HepG2 (cell line): Measurements from ENCODE around the gene POLE4. TPM values are rescaled to one million over a fixed set of nuclear protein-coding genes. Genes with fewer than 3 reads are reported as not detected.
A peak's percentile ranks its signal among the peaks of the same experiment; 100 is the strongest.

Source experiments
- ATF7-NPFF ChIP-seq: sonication (generic); formaldehyde crosslinking; IDR thresholded peaks from 2 replicates; pipeline ENCODE4 v1.8.1; 2023; ENCODE audit warnings: mild to moderate bottlenecking, low read depth, missing genetic modification reagents, moderate library complexity
- CAMTA2 ChIP-seq: sonication (generic); formaldehyde crosslinking; IDR thresholded peaks from 2 replicates; pipeline ENCODE4 v1.4.0; 2020; ENCODE audit warnings: mild to moderate bottlenecking, missing genetic modification reagents, borderline replicate concordance
- CBFB ChIP-seq: sonication (generic); formaldehyde crosslinking; IDR thresholded peaks from 2 replicates; pipeline ENCODE4 v1.4.0; 2020; ENCODE audit warnings: missing genetic modification reagents
- CENPX ChIP-seq: sonication (generic); formaldehyde crosslinking; IDR thresholded peaks from 2 replicates; pipeline ENCODE4 v1.9.0; 2021; ENCODE audit warnings: mild to moderate bottlenecking, missing genetic modification reagents, moderate library complexity
- ETV6 ChIP-seq: sonication (generic); formaldehyde crosslinking; conservative IDR thresholded peaks from 2 replicates; pipeline ENCODE4 v1.4.0; 2020; ENCODE audit warnings: missing genetic modification reagents
- FOXA3 ChIP-seq: IDR thresholded peaks from 2 replicates; pipeline ENCODE4 v1.6.1; 2016; ENCODE audit warnings: missing genetic modification reagents, missing compliant biosample characterization
- FOXP1 ChIP-seq, 2 experiments: fragments of 450-650 bp in 1 of 2; IDR thresholded peaks; 2 replicates each; pipeline ENCODE4 v1.6.1; 2017 to 2018; ENCODE audit warnings: antibody characterized with exemption in 1 of 2
- LCORL ChIP-seq, 2 experiments: fragments of 450-650 bp in 1 of 2; sonication (generic) in 1 of 2; formaldehyde crosslinking in 1 of 2; IDR thresholded peaks; 2 replicates each; pipeline versions ENCODE4 v1.5.0 to v1.6.1; 2017 to 2020; ENCODE audit warnings: antibody characterized with exemption in 1 of 2, missing genetic modification reagents in 1 of 2
- MAZ ChIP-seq, 2 experiments: sonication (generic) in 1 of 2; formaldehyde crosslinking in 1 of 2; IDR thresholded peaks; 2 replicates each; pipeline versions ENCODE4 v1.5.0 to v1.6.1; 2012 to 2020; ENCODE audit warnings: low read depth in 2 of 2, mild to moderate bottlenecking in 2 of 2, borderline replicate concordance in 1 of 2, improper control_type of control experiment in 1 of 2, low read length in 1 of 2, missing genetic modification reagents in 1 of 2, moderate library complexity in 1 of 2
- POLR2AphosphoS5 ChIP-seq: IDR thresholded peaks from 2 replicates; pipeline ENCODE4 v1.6.1; 2012; ENCODE audit warnings: low read depth, low read length
- SMC3 ChIP-seq: IDR thresholded peaks from 2 replicates; pipeline ENCODE4 v1.6.1; 2011; ENCODE audit warnings: low read length, improper control_type of control experiment
- TCF12 ChIP-seq, 2 experiments: fragments of 450-650 bp in 1 of 2; sonication (generic) in 1 of 2; formaldehyde crosslinking in 1 of 2; IDR thresholded peaks; 2 replicates each; pipeline versions ENCODE4 v1.6.1 to v1.8.0; 2017 to 2022; ENCODE audit warnings: antibody characterized with exemption in 1 of 2, mild to moderate bottlenecking in 1 of 2, missing genetic modification reagents in 1 of 2, moderate library complexity in 1 of 2
- TOE1 ChIP-seq: sonication (generic); formaldehyde crosslinking; IDR thresholded peaks from 2 replicates; pipeline ENCODE4 v1.4.0; 2020; ENCODE audit warnings: mild to moderate bottlenecking, missing genetic modification reagents
- YEATS4 ChIP-seq: sonication (generic); formaldehyde crosslinking; IDR thresholded peaks from 2 replicates; pipeline ENCODE4 v1.4.0; 2020; ENCODE audit warnings: missing genetic modification reagents, borderline replicate concordance
- ZNF160 ChIP-seq: sonication (generic); formaldehyde crosslinking; IDR thresholded peaks from 2 replicates; pipeline ENCODE4 v1.8.0; 2022; ENCODE audit warnings: mild to moderate bottlenecking, inconsistent platforms, missing genetic modification reagents
- ZNF34 ChIP-seq: sonication (generic); formaldehyde crosslinking; IDR thresholded peaks from 2 replicates; pipeline ENCODE4 v1.4.0; 2020; ENCODE audit warnings: mild to moderate bottlenecking, missing genetic modification reagents, borderline replicate concordance
- ZNF441 ChIP-seq: sonication (generic); formaldehyde crosslinking; IDR thresholded peaks from 2 replicates; pipeline ENCODE4 v1.7.0; 2021; ENCODE audit warnings: missing genetic modification reagents, borderline replicate concordance
- ZNF564 ChIP-seq: sonication (generic); formaldehyde crosslinking; IDR thresholded peaks from 2 replicates; pipeline ENCODE4 v1.8.1; 2023; ENCODE audit warnings: mild to moderate bottlenecking, missing genetic modification reagents
- ZNF644 ChIP-seq: IDR thresholded peaks from 2 replicates; pipeline ENCODE4 v1.6.1; 2016; ENCODE audit warnings: low read depth
- polyA plus RNA-seq, 8 experiments: library from polyadenylated mRNA; depleted of rRNA in 3 of 8; stranded (reverse) in 7 of 8; unstranded in 1 of 8; fragments of >200 nt; fragmentation: Illumina TruSeq in 4 of 8; extraction: Trizol in 4 of 8; gene quantifications; 2 replicates each; pipeline versions ENCODE4 v1.2.1 to v1.2.3, GENCODE V29; 2011 to 2016; ENCODE audit warnings: low read depth in 4 of 8, missing spikeins in 1 of 8, mixed read lengths in 1 of 8; ENCODE audit not compliant: insufficient read depth in 1 of 8
- total RNA-seq, 5 experiments: library from RNA; depleted of rRNA; stranded (reverse); fragments of >200 nt; fragmentation: Illumina TruSeq; extraction: Trizol; gene quantifications; 2 replicates each; pipeline ENCODE4 v1.2.3, GENCODE V29; 2016; ENCODE audit warnings: low read depth in 1 of 5
- TF ChIP-seq, protein P1 (sequence below): sonication (generic); formaldehyde crosslinking; IDR thresholded peaks from 2 replicates; pipeline ENCODE4 v1.5.0; 2020; ENCODE audit warnings: mild to moderate bottlenecking, missing genetic modification reagents
- TF ChIP-seq, protein P2 (sequence below): sonication (generic); formaldehyde crosslinking; IDR thresholded peaks from 2 replicates; pipeline ENCODE4 v1.4.0; 2020; ENCODE audit warnings: missing genetic modification reagents, low read depth, mild to moderate bottlenecking, borderline replicate concordance
- TF ChIP-seq, protein P3 (sequence below): sonication (generic); formaldehyde crosslinking; IDR thresholded peaks from 2 replicates; pipeline ENCODE4 v1.8.1; 2023; ENCODE audit warnings: missing genetic modification reagents, inconsistent platforms, borderline replicate concordance
- TF ChIP-seq, protein P4 (sequence below): sonication (generic); formaldehyde crosslinking; IDR thresholded peaks from 2 replicates; pipeline ENCODE4 v1.4.0; 2020; ENCODE audit warnings: missing genetic modification reagents; ENCODE audit errors: not compliant biosample characterization

Gene POLE4
- total and polyA plus RNA-seq, 2 of the 13 experiments (the other 11 are each of a cell fraction or from before 2014, with no cell fraction given) = 106 to 116 TPM

DNA sequence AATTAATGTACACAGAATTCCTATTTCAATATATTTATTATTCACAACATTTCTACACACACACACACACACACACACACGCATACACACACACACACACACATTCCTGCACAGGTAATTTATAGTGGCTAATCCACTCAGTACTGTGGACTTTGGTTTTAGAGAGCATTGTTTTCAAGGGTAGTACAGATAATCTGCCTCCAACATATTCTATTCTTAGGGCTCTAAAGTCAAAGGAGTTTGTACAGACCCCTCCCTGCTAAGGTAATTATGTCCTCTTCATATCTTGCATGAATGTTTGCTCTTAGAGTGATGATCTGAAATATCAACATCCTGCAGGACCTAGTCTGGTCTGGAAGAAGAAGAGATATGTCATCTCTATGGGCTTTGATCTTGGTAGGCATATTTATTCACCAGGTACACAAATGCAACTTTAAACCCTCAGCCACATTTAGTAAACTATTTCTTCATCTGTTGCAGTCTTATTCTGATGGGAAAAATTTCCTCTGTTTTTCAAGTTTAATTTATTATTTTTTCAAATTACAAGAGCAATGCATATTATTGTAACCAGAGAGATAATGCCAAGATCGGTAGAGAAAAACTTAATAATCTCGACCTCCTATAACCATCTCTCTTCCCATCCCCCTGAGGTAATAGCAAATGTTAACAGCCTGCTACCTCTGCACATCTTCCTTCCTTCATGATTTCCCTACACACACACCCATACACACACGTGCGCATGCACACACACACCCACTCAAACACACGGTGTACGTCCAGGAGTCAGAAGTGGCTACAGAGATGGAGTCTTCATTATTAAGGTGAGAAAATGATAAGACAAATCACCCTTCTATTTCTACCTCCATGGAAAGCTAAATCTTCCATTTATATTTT lies 18.3 kb upstream of the POLE4 start (continued):
- TF ChIP-seq YEATS4 (CRISPR knock-in tag) = 0 out of 2 replicates have a peak, but pooled peaks have one; percentile 40
- no peak for TF ChIP-seq CAMTA2 (CRISPR knock-in tag)
- TF ChIP-seq ATF7-NPFF (CRISPR knock-in tag) = no peak
- TF ChIP-seq CENPX (CRISPR knock-in tag) = no peak
- no peak for TF ChIP-seq POLR2AphosphoS5
- TF ChIP-seq, protein P1, sequence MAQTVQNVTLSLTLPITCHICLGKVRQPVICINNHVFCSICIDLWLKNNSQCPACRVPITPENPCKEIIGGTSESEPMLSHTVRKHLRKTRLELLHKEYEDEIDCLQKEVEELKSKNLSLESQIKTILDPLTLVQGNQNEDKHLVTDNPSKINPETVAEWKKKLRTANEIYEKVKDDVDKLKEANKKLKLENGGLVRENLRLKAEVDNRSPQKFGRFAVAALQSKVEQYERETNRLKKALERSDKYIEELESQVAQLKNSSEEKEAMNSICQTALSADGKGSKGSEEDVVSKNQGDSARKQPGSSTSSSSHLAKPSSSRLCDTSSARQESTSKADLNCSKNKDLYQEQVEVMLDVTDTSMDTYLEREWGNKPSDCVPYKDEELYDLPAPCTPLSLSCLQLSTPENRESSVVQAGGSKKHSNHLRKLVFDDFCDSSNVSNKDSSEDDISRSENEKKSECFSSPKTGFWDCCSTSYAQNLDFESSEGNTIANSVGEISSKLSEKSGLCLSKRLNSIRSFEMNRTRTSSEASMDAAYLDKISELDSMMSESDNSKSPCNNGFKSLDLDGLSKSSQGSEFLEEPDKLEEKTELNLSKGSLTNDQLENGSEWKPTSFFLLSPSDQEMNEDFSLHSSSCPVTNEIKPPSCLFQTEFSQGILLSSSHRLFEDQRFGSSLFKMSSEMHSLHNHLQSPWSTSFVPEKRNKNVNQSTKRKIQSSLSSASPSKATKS (CRISPR knock-in tag) = peak; percentile 96; the same call in 1 of the 2 replicates
- TF ChIP-seq, protein P2, sequence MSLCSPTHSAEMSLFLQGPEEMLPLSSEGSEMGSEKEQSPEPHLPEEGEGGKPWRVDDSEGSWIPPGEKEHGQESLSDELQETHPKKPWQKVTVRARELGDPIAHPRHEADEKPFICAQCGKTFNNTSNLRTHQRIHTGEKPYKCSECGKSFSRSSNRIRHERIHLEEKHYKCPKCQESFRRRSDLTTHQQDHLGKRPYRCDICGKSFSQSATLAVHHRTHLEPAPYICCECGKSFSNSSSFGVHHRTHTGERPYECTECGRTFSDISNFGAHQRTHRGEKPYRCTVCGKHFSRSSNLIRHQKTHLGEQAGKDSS (CRISPR knock-in tag) = peak; percentile 54; the same call in 1 of the 2 replicates
- TF ChIP-seq TOE1 (CRISPR knock-in tag) = 0 out of 2 replicates have a peak, but pooled peaks have one; percentile 43
- peak; percentile 49; the same call in 1 of the 2 replicates for TF ChIP-seq ZNF564 (CRISPR knock-in tag)
- 0 out of 2 replicates have a peak, but pooled peaks have one; percentile 20 for TF ChIP-seq LCORL (IDR thresholded peaks at IDR 0.05)
- TF ChIP-seq LCORL (CRISPR knock-in tag; IDR thresholded peaks at IDR 0.05) = no peak; the same call in 1 of the 2 replicates
- 0 out of 2 replicates have a peak, but pooled peaks have one; percentile 58 for TF ChIP-seq CBFB (CRISPR knock-in tag)
- peak; percentile 99 for TF ChIP-seq FOXA3 (CRISPR knock-in tag)
- TF ChIP-seq TCF12 (IDR thresholded peaks at IDR 0.05) = no peak
- peak; percentile 92 for TF ChIP-seq TCF12 (CRISPR knock-in tag; IDR thresholded peaks at IDR 0.05)
- TF ChIP-seq, protein P3, sequence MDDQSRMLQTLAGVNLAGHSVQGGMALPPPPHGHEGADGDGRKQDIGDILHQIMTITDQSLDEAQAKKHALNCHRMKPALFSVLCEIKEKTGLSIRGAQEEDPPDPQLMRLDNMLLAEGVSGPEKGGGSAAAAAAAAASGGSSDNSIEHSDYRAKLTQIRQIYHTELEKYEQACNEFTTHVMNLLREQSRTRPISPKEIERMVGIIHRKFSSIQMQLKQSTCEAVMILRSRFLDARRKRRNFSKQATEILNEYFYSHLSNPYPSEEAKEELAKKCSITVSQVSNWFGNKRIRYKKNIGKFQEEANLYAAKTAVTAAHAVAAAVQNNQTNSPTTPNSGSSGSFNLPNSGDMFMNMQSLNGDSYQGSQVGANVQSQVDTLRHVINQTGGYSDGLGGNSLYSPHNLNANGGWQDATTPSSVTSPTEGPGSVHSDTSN (CRISPR knock-in tag) = no peak
- TF ChIP-seq ZNF160 = no peak
- TF ChIP-seq, protein P4, sequence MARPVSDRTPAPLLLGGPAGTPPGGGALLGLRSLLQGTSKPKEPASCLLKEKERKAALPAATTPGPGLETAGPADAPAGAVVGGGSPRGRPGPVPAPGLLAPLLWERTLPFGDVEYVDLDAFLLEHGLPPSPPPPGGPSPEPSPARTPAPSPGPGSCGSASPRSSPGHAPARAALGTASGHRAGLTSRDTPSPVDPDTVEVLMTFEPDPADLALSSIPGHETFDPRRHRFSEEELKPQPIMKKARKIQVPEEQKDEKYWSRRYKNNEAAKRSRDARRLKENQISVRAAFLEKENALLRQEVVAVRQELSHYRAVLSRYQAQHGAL (CRISPR knock-in tag) = no peak
- no peak for TF ChIP-seq MAZ (IDR thresholded peaks at IDR 0.05; ENCODE audit: borderline replicate concordance, low read depth, low read length)
- TF ChIP-seq MAZ (CRISPR knock-in tag; IDR thresholded peaks at IDR 0.05; ENCODE audit: low read depth) = peak; percentile 76
- TF ChIP-seq ZNF644 (CRISPR knock-in tag) = peak; percentile 22; the same call in 1 of the 2 replicates
- peak; percentile 80; the same call in 1 of the 2 replicates for TF ChIP-seq ZNF34
- no peak for TF ChIP-seq ETV6 (CRISPR knock-in tag)
- TF ChIP-seq FOXP1 (IDR thresholded peaks at IDR 0.05) = peak; percentile 58
- TF ChIP-seq FOXP1 (CRISPR knock-in tag; IDR thresholded peaks at IDR 0.05) = peak; percentile 96
- no peak for TF ChIP-seq SMC3
- no peak for TF ChIP-seq ZNF441 (CRISPR knock-in tag)
